Ishikawa (cell line): Measurements from ENCODE around the gene GRAMD1A.

Experiments used
- EP300 ChIP-seq: IDR thresholded peaks from 2 replicates; pipeline ENCODE4 v1.6.1; 2012; ENCODE audit warnings: borderline replicate concordance
- FOXM1 ChIP-seq: IDR thresholded peaks from 2 replicates; pipeline ENCODE4 v1.6.1; 2012; ENCODE audit warnings: low read depth, borderline replicate concordance
- MAX ChIP-seq: IDR thresholded peaks from 2 replicates; pipeline ENCODE4 v1.6.1; 2012
- NFIC ChIP-seq: IDR thresholded peaks from 2 replicates; pipeline ENCODE4 v1.6.1; 2012
- REST ChIP-seq: IDR thresholded peaks from 2 replicates; pipeline ENCODE4 v1.6.1; 2012; ENCODE audit warnings: low read depth, mild to moderate bottlenecking
- TAF1 ChIP-seq: IDR thresholded peaks from 2 replicates; pipeline ENCODE4 v1.6.1; 2012; ENCODE audit warnings: low read depth, mild to moderate bottlenecking

DNA sequence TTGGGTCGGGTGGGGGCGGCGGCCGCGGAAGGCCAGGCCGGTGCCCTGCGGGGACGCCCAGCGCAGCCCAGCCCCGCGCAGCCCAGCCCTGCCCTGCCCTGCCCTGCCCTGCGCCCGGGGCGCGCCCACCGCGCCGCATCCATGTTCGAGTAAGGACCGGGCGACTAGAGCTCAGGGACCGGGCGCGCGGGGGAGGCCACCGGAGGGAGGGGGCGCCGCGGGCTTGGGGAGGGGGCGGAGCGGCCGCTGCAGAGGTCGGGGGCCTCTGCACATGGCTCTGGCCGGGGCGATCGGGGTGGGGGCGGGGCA, 169 bp downstream of the GRAMD1A start:
- no peak for TF ChIP-seq TAF1
- no peak for TF ChIP-seq EP300
- TF ChIP-seq REST = no peak
- TF ChIP-seq MAX = no peak; the same call in 1 of the 2 replicates
- TF ChIP-seq FOXM1 = no peak
- TF ChIP-seq NFIC = no peak
